Activated T-cell treated with anti-CD3 and anti-CD28 coated beads, Interleukin-2, amount 50 U/mL, for 4 hours (primary cell): ENCODE data around the gene KIDINS220. TPM values are rescaled to one million over a fixed set of nuclear protein-coding genes. Genes with fewer than 3 reads are reported as not detected.
A peak's percentile ranks its signal among the peaks of the same experiment; 100 is the strongest.

Source experiments
- ATAC-seq, 2 donors: fragments of 200-7000 bp; cut with Tn5 transposase; one replicate each; pipeline ENCODE4 v1.10.0; 2021
- DNase-seq: peaks from one replicate; pipeline ENCODE4 v3.0.0-alpha.2; 2020
- H3K27me3 Mint-ChIP-seq: one replicate; pipeline ENCODE4 v1.8.0; 2021; ENCODE audit warnings: low read depth, mixed read lengths
- H3K36me3 Mint-ChIP-seq: one replicate; pipeline ENCODE4 v1.8.0; 2022; ENCODE audit warnings: mixed read lengths; ENCODE audit not compliant: insufficient read depth
- H3K4me1 Mint-ChIP-seq: one replicate; pipeline ENCODE4 v1.8.0; 2021; ENCODE audit warnings: low read depth, mixed read lengths
- H3K4me3 Mint-ChIP-seq: one replicate; pipeline ENCODE4 v1.8.0; 2021; ENCODE audit warnings: mild to moderate bottlenecking, moderate library complexity, mixed read lengths
- H3K9me3 Mint-ChIP-seq: one replicate; pipeline ENCODE4 v1.8.0; 2021; ENCODE audit warnings: mixed read lengths
- total RNA-seq, 3 donors: library from RNA; stranded (reverse); gene quantifications; one replicate each; pipeline ENCODE4 v1.2.1, GENCODE V29; 2021

The KIDINS220 gene
- total RNA-seq, 3 donors from 2014 or later = 23.2 to 29.6 (median 27.4) TPM

DNA sequence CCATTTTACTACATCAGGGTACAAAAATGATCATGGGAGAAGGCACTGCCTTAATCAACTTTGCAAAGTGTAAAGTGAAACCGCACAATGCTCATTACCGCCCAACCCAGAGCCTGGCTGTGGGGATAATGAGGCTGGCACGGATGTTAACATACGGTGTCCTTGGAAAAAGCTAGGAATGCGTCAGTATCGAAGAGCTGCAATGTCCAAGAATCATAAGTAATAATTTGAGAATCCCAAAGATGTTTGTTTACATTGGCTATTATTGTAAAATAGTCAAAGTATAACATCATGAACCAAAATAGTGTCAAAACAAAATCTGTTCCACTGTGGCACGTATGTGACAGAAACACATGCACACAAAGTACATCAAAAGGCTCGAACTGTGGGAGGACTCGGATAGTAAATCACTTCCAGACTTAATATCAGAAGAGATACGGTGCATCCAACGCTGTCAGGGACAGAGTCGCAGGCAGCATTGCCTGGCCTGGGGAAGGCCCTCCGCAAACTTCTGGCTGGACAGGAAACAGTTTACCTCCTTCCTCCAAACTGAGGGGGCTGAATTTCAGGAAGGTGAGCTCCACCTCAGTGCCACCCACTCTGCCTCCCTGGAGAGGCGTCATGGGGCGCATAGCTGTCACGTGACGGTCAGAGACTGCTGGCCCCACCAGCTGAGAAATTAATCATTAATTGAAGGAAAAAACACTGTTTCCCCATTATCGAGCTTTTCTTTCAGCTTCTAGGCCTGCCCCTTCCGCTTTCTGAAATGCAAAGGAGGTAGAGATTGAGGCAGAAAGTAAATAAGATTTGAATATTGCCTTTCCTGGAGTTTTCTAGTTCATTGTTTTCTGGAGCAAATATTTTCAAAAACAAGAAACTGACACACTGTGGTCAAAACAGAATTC is 157.3 kb downstream of the KIDINS220 start:
- DNase-seq (no peak), ATAC-seq (no peak)
- H3K27me3 Mint-ChIP-seq = peaks cover 26% of the 10 kb centered on the region
- H3K4me3 Mint-ChIP-seq = peak overlapping the region; percentile 82
- H3K4me1 Mint-ChIP-seq = peaks cover 37% of the 10 kb centered on the region
- no peaks in the 10 kb centered on the region for H3K9me3 Mint-ChIP-seq
- H3K36me3 Mint-ChIP-seq = peaks cover 21% of the 10 kb centered on the region

DNA sequence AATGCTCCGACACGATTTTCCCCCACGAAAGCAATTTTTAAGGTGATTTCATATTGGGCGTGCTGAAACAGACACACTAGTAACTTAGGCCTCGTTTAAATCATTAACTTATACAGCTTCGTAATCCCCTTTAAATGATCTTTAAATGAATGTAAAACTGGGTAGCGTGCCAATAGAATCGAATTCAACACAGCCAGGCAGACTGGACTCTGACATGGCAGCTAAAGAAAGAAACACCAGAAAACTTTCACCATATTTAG is 157.9 kb downstream of the KIDINS220 start:
- H3K9me3 Mint-ChIP-seq = peaks cover 2% of the 10 kb centered on the region
- no peak for DNase-seq
- peaks cover 34% of the 10 kb centered on the region for H3K4me1 Mint-ChIP-seq
- peaks cover 24% of the 10 kb centered on the region for H3K27me3 Mint-ChIP-seq
- ATAC-seq = no peak
- H3K36me3 Mint-ChIP-seq = peaks cover 19% of the 10 kb centered on the region
- H3K4me3 Mint-ChIP-seq = peak overlapping the region; percentile 75

Other genes starting within 250 kb of the KIDINS220 start
- 100 to 1,000 TPM; 192 to 271 (median 225) TPM for gene ID2, start 155.6 kb downstream of the KIDINS220 start, total RNA-seq
- gene MBOAT2, start 166.1 kb upstream of the KIDINS220 start, total RNA-seq = under 1 TPM; 0.74 to 0.99 (median 0.95) TPM